ENCODE data around the gene GADD45A. TPM values are rescaled to one million over a fixed set of nuclear protein-coding genes. Genes with fewer than 3 reads are reported as not detected.

Gene GADD45A
- total and polyA plus RNA-seq, 7 donors: 88.8 to 505 (median 197) TPM

- H3K4me3 ChIP-seq: no peak overlapping the region
- no peak overlapping the region for H3K27ac ChIP-seq
- TF ChIP-seq CTCF (IDR thresholded peaks at IDR 0.05): no peak
- H3K9me3 ChIP-seq: no peaks in the 10 kb centered on the region
- intact Hi-C loops (cut with DNase I): no loop called here
- ATAC-seq (no peak), DNase-seq (no peak)
- H3K27me3 ChIP-seq (ENCODE audit: insufficient read depth in 3 of 3, low read length in 2 of 3): no peaks in the 10 kb centered on the region
- WGBS, 3 donors: 86 to 87% (median 86%) methylated on average over 2 of the region's 2 CpGs
- H3K4me1 ChIP-seq: peaks cover 28% of the 10 kb centered on the region
- H3K36me3 ChIP-seq (ENCODE audit: insufficient read depth in 1 of 2, low read depth in 1 of 2): no peaks in the 10 kb centered on the region
These were observed 8.7 kb upstream of the GADD45A start for GRCh38 chr1:67676287-67676686.

DNA sequence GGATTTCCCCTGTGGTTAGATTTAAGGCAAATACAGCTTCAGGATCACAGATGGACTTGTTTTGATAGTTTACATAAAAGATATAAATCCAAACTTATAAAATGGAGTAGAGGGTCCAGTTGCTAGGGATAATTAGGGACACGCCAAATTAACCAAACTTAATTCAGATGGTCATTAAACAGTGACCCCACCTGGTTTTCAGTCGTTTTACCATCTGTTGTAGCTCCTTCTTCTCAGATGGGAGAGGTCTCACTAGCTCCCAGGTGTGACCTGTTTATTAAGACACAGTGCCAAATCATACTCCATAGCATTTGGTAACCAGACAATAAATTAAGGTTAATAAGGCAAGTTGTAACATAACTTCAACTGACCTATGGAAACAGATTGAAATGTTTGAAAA is 8.1 kb upstream of the GADD45A start:
- WGBS, 3 donors: 69 to 74% (median 73%) methylated on average over 2 of the region's 2 CpGs
- peaks cover 28% of the 10 kb centered on the region for H3K4me1 ChIP-seq
- no peak for TF ChIP-seq CTCF (IDR thresholded peaks at IDR 0.05)
- H3K9me3 ChIP-seq: no peaks in the 10 kb centered on the region
- ATAC-seq (no peak), DNase-seq (no peak)
- no peaks in the 10 kb centered on the region for H3K27me3 ChIP-seq (ENCODE audit: insufficient read depth in 3 of 3, low read length in 2 of 3)
- no peak overlapping the region for H3K27ac ChIP-seq
- intact Hi-C loops (cut with DNase I): no loop called here
- no peak overlapping the region for H3K4me3 ChIP-seq
- no peaks in the 10 kb centered on the region for H3K36me3 ChIP-seq (ENCODE audit: insufficient read depth in 1 of 2, low read depth in 1 of 2)

- no peaks in the 10 kb centered on the region for H3K27me3 ChIP-seq (ENCODE audit: insufficient read depth in 3 of 3, low read length in 2 of 3)
- WGBS, 3 donors: 98 to 100% (median 100%) methylated on average over 2 of the region's 2 CpGs
These were observed 7.6 kb upstream of the GADD45A start for GRCh38 chr1:67677408-67677807.

DNA sequence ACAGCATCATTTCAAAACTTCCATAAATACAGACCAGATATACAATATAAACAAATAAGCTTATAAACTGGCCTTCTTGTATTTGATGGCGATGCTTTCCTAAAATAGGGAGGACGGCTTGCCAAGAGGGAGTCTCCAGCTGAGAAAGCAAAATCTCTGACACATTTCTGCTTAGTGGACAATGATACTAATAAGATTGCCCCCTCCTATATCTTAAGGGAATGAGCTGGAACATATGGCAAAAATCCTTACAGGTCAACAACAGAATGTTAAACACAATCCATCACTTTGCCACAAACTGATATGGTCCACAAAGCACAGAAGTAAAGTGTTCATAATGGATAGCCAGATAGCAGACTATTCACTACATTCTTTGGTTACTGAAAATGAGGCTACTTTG is 7.1 kb upstream of the GADD45A start:
- 54 to 81% (median 57%) methylated on average over 2 of the region's 2 CpGs for WGBS, 3 donors
- ATAC-seq: no peak

More at GRCh38 chr1:67677408-67677807, 7.6 kb upstream of the GADD45A start:
- no peak for DNase-seq
- H3K4me3 ChIP-seq: no peak overlapping the region
- no peak overlapping the region for H3K27ac ChIP-seq
- no peak for ATAC-seq
- intact Hi-C loops (cut with DNase I): no loop called here
- no peak for TF ChIP-seq CTCF (IDR thresholded peaks at IDR 0.05)
- no peaks in the 10 kb centered on the region for H3K36me3 ChIP-seq (ENCODE audit: insufficient read depth in 1 of 2, low read depth in 1 of 2)
- peaks cover 30% of the 10 kb centered on the region for H3K4me1 ChIP-seq
- H3K9me3 ChIP-seq: no peaks in the 10 kb centered on the region

More for the DNA sequence above, 7.1 kb upstream of the GADD45A start:
- no peak for TF ChIP-seq CTCF (IDR thresholded peaks at IDR 0.05)
- H3K36me3 ChIP-seq (ENCODE audit: insufficient read depth in 1 of 2, low read depth in 1 of 2): no peaks in the 10 kb centered on the region
- no peaks in the 10 kb centered on the region for H3K9me3 ChIP-seq
- peaks cover 30% of the 10 kb centered on the region for H3K4me1 ChIP-seq
- intact Hi-C loops (cut with DNase I): no loop called here
- no peak overlapping the region for H3K4me3 ChIP-seq
- H3K27me3 ChIP-seq (ENCODE audit: insufficient read depth in 3 of 3, low read length in 2 of 3): no peaks in the 10 kb centered on the region
- no peak for DNase-seq
- H3K27ac ChIP-seq: no peak overlapping the region
